Panc1 (cell line): ENCODE results near the gene ADARB2.

Experiments
- POLR2AphosphoS5 ChIP-seq: IDR thresholded peaks from 2 replicates; pipeline ENCODE4 v1.6.1; 2012; ENCODE audit warnings: mild to moderate bottlenecking, low read depth, low read length, moderate library complexity
- TF ChIP-seq, protein P1 (sequence below): fragments of 450-650 bp; IDR thresholded peaks from 2 replicates; pipeline ENCODE4 v1.5.1; 2017; ENCODE audit warnings: mild to moderate bottlenecking

DNA sequence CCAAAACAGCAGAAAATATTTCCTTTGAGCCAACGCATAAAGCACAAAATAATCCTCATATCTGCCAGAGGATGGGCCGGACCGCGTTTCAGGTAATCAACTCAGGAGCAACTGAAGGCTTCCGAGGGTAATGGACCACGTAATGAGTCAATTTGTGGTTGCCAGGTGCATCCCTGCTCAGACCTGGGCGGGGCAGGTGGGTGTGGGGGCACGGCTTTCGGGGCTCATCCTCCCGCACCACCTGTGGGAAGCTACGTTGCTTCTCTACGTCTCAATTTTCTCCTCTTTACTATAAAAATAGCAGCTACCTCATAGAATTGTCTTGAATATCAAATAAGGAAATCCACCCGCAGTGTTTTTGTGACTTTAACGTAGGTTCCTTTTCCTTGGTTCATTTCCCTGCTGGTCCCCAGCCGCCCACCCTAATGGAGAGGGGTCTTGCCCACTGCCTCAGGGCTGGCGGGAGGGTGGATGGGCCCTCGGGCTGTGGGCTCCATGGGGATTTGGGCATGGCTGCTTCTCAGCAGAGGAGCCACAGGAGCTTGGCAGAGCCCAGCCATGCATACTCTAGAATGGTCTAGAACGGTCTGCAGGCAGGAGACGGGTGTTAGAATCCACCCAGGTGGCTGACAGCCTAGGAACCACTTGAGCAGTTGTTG is 324.7 kb downstream of the ADARB2 start:
- TF ChIP-seq, protein P1, sequence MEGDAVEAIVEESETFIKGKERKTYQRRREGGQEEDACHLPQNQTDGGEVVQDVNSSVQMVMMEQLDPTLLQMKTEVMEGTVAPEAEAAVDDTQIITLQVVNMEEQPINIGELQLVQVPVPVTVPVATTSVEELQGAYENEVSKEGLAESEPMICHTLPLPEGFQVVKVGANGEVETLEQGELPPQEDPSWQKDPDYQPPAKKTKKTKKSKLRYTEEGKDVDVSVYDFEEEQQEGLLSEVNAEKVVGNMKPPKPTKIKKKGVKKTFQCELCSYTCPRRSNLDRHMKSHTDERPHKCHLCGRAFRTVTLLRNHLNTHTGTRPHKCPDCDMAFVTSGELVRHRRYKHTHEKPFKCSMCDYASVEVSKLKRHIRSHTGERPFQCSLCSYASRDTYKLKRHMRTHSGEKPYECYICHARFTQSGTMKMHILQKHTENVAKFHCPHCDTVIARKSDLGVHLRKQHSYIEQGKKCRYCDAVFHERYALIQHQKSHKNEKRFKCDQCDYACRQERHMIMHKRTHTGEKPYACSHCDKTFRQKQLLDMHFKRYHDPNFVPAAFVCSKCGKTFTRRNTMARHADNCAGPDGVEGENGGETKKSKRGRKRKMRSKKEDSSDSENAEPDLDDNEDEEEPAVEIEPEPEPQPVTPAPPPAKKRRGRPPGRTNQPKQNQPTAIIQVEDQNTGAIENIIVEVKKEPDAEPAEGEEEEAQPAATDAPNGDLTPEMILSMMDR = no peak
- no peak for TF ChIP-seq POLR2AphosphoS5
